NCI-H187 (cell line): ENCODE results near the gene KRTAP11-1.

Source experiments
- DNase-seq, 2 experiments: peaks; one replicate each; lab custom pipeline; 2025; lab: John Stamatoyannopoulos, UW

KRTAP11-1 gene, protein sequence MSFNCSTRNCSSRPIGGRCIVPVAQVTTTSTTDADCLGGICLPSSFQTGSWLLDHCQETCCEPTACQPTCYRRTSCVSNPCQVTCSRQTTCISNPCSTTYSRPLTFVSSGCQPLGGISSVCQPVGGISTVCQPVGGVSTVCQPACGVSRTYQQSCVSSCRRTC

DNA sequence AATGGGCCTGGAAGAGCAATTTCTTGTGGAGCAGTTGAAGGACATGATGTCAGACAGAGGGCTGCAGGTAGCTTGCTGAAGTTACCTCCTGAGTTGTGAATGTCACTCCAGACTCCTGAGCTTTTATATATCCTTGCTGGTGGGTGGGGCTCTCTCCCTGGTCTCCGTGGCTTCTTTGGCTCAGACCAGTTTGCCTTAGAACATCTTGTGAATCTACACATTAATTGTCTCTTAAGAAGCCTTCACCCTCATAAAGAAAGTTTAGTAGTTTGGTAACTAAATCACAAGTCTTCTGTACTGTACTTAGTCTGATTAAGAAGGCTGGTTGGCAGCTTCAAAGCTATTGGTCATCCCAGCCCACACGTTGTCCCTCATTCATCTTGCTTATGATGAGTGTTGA is at the start of gene KRTAP11-1:
KRTAP11-1 (minus strand) TSS at position 101 of the 400 bp plus-strand sequence; CDS start at position 45, 56 bp downstream.
- no peak for DNase-seq

DNA sequence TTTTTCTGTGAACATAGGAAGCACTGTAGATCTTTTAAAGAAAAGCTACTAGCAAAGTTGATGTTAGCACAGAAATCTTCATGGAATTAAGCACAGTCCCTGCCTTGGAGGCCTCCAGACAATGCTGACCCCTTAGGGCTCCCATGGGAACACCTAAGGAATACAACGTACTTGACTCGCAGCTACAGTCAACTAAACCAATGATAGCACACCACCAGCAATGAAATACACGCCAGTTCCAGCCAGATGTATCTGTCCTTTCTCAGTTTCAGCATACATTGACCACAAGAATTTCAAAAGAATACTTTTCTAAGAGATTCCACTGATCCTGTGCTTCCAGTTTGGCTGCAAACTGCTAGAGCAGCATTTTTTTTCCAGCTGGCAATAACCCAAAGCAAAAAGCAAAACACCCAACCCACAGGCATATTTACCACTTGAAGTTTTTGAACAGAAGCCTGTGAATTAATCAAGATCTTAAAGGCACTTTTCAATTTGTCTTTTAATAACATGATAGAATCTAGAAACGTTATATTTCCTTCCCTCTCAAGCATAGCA is 42.8 kb upstream of the KRTAP11-1 start:
- no peak for DNase-seq

DNA sequence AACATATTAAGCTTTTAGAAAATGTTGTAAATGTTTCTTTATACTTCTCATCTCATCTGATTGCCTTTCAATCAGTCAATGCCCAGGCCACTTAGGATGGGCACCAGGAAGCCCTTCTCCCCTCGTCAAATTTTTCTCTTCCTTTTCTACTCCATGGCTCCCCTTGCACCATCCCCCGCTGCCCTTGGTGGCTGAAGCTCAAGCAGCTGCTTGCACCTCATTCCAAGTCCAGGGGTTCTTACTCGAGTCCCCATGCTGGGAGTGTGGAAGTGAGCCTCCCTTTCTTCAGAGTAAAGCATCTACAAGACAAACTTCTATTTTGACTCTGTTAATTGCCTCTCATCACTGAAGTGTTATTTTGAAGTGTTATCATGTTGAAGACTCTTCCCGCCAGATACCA is 39.7 kb upstream of the KRTAP11-1 start:
- DNase-seq: no peak

DNA sequence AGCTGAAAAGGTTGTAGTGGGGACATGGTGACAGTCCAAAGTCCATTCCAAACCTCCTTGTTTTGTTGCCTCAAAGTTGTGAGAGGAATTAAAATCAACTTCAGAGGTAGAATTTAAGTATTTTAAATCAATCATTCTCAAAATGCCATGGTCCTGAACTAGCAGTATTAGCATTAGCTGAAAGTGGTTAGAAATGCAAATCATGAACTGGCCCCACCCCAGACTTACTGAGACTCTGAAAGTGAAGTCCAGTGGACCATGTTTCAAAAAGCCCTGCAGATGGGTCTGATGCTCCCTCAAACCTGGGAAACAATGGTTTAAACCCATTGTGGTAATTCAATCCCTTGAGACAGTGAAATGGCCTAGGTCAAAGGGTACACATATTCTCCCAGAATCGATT is 36.2 kb upstream of the KRTAP11-1 start:
- DNase-seq: no peak

DNA sequence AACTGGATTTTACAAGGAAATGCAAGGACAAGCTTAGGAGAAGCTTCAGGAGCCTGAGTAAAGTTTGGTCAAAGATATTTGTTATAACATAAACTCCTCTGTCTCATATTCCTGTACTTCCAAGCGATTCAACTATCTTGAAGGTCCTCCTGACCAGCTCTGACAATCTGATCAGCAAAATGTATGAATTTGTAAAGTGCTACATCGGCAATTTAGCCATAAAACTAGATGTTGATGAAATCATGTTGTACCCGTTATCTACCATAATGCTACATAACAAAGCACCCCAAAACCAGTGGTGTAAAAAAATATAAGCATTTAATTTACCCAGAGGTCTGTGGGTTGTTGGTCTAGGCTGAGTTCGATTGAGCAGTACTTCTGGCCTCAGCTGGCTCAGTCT is 19.5 kb upstream of the KRTAP11-1 start:
- DNase-seq: no peak

DNA sequence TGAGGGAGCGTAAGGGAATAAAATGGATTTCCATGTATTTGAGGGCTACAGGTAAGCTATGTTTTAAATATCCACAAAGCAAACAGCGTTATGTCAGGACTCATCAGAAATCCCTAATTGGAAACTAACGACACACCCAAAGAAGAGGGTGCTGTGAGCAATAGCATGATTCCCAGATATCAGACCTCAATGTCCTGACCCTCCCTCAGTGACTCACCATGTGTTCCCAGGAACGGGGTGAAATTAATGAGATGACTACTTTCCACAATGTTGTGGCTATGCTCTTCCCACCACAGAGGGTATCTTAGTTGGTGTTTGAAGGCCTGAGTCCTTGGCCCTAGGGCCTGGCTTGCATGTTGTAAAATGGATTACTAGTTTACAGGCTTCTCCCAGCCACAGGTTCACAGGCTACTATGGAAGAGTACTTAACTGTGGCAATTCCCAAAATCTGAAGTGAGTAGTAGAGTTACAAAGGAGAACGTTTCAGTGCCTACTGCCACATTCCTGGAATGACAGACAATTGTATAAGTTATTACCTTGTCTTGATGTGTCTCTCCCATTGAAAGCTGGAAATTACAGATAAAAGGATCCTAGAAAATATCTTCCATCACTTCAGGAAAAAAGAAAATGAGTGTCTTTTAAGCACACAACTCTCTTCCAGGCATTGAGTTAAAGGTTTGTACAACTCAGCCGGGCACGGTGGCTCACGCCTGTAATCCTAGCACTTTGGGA is 1.7 kb upstream of the KRTAP11-1 start:
- DNase-seq: no peak

DNA sequence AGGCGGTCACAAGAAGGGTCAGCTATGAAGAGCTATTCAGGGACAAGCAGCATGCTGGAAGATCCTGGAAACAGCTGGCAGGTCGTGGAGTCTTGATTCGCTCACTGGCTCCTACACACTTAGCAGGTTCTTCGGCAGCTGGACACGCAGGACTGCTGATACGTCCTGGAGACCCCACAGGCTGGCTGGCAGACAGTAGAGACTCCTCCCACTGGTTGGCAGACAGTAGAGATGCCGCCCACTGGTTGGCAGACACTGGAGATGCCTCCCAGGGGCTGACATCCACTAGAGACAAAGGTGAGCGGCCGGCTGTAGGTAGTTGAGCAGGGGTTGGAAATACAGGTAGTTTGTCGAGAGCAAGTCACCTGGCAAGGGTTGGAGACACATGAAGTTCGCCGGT is 466 bp downstream of the KRTAP11-1 start:
- no peak for DNase-seq

DNA sequence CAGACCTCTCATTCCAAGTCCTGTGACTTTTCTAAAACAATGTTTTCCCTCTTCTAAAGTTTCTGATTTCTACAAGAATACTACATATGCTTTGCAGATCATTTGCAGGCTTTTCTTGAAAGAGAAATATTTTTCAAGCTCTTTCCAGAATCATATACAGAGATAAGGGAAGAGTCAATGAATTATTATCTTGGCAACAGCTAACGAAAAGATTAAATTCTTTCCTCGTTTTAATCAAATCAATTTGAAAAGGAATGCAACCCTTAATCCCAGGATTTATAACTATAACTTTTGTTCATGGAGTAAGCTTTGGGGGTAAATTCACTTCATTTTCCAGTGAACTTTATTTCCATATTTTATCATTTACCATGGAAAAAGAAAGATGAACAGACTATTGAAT is 6.9 kb downstream of the KRTAP11-1 start:
- DNase-seq: no peak

DNA sequence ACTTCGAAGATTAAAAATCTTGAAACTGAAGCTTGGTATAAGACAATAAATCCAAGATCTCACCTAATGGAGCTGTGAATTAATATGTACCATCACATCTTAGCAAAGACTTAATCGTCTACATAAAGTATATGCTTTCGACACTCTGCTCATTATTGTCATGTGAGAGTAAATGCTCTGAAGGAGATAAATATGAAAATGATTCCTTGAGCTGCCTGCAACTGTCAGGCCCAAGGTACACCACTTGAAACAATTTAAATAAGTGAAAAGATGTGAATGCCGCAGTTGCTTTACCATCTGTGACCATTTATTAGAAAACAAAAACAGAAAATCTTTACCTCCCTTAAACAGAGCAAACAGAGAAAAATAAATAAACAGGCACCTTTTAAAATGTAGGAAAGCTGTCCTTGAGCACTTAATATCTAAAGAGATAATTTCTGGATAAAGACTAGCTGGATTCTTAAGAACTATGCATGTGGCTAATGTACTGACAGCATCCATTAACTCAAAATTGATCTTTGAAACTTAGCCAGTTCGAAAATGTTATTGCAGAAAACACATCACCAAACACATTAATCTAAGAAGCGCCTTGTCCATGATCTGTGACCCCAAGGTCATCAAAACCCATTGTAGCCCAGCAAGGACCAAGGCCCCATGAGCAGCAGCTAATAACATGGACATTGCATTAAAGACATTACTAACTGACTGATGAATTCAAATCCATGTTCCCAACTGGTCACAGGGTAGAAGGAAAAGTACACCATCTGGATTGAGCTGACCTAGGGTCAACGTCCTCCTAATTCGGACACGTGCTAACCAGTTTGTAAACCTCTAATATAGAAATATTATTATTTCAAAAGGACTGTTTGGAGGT is 33.5 kb downstream of the KRTAP11-1 start:
- DNase-seq: no peak

DNA sequence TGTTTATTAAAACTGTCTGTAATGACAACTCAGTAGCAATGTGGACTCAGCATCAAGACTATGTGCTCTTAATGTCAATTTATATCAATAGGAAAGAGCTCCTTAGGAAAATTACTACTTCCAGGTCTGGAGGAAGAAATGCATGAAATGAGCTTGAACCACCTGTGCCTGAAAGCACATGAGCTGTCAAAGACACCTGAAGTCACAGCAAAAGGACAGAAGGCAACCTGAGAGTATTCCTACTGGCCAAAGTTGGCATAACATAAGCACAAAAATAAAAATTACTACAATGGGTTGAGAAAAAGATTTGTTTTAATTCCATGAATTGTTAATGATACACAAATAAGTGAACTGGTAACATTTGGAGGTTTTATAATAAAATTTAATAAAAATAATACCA is 38.4 kb downstream of the KRTAP11-1 start:
- no peak for DNase-seq

DNA sequence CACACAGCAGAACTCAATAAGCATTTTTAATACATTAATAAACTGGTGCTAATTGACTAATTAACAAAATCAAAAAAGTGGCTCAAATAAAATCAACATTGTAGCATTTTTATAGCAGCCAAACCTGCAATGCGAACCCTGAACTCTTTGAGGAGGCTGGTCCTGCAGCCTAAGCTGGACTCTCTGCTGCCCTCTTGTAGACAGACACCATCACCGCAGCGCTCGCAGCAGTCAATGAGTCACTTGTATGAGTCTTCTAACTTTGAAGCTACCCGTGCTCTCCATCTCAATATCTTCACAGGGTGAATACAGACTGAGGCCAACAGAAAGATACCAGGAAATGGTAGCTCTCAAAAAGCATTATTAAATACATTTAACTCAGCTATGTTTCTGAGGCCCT is 42.1 kb downstream of the KRTAP11-1 start:
- DNase-seq: no peak

DNA sequence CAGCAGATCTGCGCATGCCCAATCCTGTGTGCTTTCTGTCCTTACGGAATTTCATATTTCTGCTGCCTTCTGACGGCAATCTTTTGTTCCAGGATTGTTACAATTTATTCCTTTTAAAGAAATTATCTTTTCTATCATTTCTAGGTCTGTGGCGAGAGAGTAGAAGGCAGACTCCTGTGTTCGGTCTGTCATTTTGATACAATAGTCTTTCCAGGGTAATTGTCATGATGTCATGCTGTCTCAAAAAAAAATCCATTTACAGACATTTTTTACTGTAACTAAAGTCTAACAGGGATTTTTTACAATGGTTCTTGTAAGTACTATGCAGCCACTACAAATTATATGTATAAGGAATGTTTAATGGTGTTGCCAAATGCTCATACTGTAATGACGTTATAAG is 42.8 kb downstream of the KRTAP11-1 start:
- no peak for DNase-seq

DNA sequence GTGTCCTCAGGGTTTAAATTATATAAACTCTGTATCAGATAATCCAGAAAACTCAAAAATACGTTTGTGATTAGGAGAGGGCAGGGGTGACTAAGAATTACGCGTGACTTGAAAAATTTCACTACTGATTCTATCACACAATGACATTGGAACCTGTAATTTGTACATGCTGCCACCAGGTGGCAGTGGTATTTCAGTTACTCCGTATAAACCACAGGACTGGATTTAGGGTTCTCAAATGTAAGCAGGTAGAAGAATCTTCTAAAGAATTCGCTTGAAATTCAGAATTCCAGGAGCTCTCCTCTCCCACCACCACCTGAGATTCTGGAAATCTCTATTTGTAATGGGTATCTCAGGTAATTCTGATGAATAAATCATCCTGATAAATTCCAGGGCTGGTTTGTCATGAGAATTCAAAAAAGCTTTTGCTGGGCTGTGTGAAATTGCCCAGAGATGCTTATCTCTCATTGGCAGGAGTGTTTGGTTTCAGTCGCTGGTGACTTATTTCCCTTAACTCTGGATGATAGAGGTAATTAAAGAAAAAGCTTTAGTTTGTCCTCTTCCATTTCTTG is 50.1 kb downstream of the KRTAP11-1 start:
- peak in 1 of 2 experiments; percentile 1 for DNase-seq
